Measurements from ENCODE around the gene TSSC4.

Gene TSSC4

GRCh38 chr11:2369896-2370295 lies 30.7 kb upstream of the TSSC4 start:
- DNase-seq = no peak

DNA sequence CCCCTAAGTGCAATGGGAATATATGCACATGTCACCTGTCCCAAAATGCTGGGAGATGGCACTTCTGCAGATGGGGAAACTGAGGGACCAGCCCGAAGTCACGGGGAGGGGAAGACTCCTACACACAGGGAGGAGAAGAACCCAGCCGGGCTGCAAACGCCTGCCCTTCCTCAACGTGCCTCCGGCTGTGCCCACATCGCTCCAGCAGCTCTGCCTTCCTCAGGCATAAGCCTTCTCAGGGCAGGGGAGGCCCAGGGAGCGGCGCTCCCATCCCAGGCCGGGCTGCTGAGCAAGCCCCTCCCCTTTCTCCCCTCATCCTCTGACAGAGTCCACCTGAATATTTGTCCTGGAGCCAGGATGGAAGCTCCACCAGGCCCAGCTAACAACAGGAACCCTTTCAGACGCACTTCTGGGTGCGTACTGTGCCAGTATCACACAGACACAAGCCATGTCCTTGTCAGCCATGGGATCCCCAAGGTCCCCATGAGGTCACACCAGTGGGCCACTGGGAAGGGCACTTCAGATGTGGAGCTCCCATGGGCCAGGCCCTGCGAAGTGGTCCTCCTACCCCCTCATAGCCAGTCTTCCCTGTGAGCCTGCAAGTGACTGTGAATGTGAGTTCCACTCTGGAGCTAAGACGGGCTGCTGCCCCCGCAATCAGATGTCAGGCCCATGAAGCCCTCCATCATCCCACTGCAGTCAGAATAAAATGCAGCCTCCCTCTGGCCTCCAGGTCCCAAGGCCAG lies 25.9 kb upstream of the TSSC4 start:
- DNase-seq = no peak

DNA sequence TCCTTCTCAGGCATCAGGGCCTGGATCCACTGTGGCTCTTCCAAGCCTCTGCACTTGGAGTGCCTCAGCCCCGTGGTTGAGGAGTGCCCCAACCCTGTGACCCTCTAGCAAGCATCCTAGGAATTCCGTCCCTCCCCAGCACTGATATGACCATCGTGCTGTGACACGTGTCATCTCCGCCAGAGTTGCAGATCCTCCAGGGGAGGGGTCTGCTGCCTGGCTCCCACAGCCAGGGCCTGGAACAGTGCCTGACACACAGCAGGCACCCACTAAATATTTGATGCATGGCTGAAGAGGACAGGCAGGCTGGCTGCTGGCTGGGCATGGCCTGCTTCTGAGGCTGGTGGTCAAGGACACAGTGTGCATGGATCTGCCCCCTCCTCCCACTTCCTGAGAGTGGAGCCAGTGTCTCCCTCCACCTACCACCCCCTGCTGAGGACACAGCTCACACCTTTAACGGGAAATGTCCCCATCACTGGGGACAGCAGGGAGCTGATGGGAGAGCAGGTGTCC lies 25.2 kb upstream of the TSSC4 start:
- DNase-seq = no peak

GRCh38 chr11:2375964-2376551 lies 24.5 kb upstream of the TSSC4 start:
- no peak for DNase-seq

DNA sequence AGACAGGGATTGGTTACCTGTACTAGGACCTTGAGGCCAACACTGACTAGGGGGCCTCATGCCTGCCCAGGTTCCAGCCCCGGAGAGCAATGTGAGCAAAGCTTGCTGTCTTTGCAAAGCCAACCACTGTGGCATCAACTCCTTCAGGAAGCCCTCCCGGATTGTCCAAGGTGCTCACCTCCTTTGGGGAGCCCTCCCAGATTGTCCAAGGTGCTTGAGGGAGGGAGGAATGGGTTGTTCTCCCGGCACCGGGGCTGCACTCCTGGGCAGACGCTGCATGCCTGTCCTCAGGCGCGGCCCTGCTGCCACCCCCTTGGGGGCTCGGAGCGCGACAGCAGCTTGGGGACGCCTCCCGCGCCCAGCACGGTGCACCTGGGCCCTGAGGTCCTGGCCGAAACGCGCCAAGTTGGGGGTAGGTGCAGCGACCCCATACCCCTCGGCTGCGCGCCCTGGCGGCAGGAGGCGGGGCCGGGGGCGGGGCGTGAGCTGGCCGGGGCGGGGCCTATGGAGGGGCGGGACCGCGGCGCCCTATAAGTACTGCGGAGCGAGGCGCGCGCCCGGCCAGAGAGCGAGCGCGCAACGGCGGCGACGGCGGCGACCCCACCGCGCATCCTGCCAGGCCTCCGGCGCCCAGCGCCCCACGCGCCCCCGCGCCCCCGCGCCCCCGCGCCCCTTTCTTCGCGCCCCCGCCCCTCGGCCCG lies 23.6 kb upstream of the TSSC4 start, which contains the start of gene CD81:
Gene CD81 (plus strand): TSS at position 560 of the 701 bp plus-strand sequence. CDS start 240 bp downstream, outside the sequence.
- no peak for DNase-seq

GRCh38 chr11:2377511-2378443 lies 22.8 kb upstream of the TSSC4 start:
- no peak for DNase-seq

DNA sequence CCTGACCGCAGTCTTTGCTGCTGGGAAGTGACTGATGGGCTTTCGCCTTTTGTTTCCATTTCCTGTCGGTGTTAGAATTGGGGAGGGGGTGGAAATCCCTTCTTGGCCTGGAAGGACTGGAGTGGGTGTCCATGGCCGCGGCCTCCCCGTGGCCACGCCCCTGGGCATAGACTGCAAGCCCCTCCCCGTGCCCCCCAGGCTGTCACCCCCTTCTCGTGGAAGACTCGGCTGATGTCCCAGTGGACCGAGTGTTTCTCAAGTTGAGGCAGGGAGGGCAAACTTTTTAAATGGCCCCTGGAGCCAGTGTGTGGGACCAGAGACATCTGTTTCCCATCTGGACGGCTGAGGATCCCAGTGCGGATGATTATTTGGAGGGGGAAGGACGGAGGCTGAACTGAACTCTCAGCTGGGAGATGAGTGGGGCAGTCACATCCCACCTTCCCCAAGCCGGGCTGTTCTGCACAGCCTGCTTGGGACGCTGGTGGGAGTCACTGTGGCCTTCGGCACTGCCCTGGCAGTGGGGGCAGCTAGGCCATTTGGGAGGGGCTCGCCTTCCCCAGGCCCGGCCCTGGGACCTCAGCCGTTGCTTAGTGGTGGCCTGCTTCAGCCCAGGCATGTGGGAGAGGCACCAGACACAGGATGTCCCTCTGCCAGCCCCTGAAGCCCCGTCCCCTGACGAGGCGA lies 21.9 kb upstream of the TSSC4 start:
- DNase-seq = no peak

DNA sequence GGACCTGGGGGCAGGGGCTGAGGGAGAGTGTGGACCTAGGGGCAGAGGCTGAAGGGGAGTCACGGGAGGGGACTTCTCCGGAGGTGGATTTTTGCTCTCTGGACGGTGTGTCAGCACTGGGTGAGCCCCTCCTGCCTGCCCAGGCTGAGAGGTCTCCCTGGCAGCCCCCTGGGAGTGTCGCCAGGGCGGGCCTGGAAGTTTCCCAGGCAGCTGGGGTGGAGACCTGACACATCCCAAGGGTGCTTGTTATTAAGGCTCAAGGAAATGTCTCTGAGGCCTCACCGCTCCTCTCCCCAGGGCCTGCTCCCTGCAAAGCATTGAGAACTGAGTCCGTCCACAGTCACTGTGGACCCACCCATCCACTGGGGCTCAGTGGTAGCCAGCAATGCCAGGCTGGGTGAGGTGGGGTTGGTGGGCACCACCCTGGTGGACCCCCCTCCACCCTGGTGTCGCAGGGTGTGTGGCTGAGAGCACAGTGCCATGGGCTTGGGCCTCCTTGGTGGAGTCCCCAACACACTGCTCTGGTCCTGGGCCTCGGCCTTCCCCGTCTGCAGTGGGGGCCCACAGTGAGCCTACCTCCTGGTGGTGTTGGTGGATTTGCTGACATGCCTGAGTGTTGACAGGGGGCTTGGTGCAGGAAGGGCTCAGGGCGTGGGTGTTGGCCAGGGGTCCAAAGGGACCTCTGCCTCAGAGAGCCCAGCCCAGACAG lies 20.9 kb upstream of the TSSC4 start:
- no peak for DNase-seq

- DNase-seq = no peak
Observed at GRCh38 chr11:2380396-2380795, 20.2 kb upstream of the TSSC4 start.

DNA sequence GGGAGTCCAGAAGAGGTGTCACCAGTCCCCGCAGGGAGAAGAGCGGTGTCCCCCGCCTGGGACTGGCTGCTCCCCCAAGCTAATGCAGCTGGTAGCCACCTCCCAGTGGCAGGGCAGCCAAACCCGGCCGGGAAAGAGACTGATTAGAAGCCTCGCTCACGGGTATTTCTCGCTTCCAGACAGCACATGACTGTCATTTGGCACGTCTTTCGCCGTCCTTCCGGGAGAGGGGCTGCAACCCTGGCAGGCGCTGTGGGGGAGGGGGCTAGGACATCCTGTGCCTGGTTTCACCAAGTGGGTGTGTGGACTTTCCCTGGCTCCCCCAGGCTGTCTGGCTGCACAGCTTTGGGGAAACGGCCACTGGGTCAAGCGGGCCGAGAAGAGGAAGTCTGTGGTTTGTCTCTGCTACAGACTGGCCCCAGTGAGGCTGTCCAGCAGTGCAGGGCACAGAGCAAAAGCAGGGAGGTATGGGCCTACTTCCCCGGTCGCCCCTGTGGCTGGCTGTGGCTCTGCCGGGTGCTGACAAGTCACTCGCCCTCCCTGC lies 19.7 kb upstream of the TSSC4 start:
- DNase-seq = no peak

DNA sequence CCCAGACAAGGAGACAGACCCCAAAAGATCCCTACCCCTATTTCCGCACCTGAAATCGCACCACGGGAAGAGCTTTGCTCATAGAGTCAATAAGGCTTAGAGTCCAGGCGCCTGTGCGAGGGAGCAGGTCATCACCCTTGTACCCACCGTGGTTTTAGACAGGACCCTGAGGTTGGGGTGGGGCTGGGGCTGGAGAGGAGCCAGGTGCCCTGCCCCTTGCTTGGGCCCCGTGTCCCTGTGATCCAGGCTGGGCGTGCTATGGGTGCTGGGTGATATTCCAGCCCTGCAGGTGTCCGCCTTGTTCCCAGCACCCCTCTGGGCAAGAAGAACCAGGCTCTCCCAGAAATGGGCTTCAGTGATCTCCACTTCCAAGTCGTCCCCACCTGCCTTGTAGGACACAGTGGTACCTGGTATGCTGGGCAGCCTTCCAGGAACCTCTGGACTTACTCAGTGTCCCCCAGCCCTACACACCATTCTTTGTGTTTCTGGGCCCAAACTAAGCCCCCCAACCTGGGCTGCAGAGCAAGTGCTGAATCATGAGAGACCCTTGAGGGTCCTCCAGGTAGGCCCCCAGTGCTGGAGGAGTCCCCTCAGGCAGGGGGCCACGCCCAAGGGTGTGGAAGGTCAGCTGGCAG lies 18.9 kb upstream of the TSSC4 start:
- no peak for DNase-seq

- DNase-seq = no peak
Observed at GRCh38 chr11:2382129-2382517, 18.4 kb upstream of the TSSC4 start.

- no peak for DNase-seq
Observed at GRCh38 chr11:2382936-2383851, 17.4 kb upstream of the TSSC4 start.

DNA sequence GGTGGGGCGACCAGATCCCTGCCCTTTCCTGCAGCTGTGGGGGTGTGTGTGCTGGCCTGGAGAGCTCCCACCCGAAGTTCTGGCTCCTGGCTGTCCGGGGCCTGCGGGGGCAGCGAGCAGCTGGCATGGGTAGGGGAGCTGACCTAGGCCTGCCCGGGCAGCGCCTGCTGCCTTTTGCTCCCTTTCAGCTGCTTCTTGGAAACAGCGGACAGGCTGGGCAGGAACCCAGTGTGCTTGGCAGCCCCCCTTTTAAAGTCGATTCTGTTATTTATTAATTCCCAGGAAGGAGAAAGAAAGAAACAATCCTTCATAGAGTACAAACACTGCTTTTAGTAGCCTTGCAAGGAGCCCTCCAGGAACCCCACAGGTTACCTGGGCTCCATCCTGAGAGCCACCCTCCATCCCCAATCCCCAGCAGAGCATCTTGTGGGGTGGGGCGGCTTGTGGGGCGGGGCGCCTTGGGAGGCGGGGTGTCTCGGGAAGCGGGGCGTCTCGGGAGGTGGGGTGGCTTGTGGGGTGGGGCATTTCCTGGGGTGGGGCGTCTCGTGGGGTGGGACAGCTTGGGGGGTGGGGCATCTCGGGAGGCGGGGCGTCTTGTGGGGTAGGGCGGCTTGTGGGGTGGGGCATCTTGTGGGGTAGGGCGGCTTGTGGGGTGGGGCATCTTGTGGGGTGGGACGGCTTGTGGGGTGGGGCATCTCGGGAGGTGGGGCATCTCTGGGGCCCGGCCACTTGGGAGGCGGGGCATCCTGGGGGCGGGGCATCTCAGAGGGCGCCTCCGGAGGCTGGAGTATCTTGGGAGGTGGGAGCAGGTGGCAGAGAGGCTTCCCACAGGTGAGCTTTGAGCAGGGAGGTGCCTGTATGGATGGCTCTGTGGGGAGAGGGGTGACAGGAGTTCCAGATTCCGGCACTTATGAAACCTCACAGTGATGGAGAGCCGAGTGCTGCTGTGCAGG lies 16.4 kb upstream of the TSSC4 start:
- DNase-seq = peak; percentile 80

GRCh38 chr11:2385156-2386151 lies 15.1 kb upstream of the TSSC4 start:
- DNase-seq = peak; percentile 97

GRCh38 chr11:2386591-2386990 lies 14.0 kb upstream of the TSSC4 start:
- no peak for DNase-seq

Measured in NCI-H526 treated with DMSO at 0.1 percent for 48 hours (cell line).